ENCODE results near the gene SULF2.
A peak's percentile ranks its signal among the peaks of the same experiment; 100 is the strongest.

Gene SULF2

GRCh38 chr20:47642118-47642517, 143.2 kb downstream of the SULF2 start:
- DNase-seq = no peak

DNA sequence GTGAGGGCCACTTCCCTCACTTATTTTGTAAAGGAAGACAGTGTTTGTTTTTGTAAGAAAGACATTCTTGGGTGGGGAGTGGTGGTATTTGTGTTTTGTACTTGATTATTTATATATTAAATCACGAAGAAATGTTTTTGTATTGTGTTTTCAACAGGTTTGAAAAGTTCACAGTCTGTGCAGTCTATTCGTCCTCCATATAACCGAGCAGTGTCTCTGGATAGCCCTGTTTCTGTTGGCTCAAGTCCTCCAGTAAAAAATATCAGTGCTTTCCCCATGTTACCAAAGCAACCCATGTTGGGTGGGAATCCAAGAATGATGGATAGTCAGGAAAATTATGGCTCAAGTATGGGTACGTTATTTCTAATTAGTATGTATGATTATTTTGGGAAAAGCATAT, 146.4 kb downstream of the SULF2 start:
- DNase-seq = no peak

DNA sequence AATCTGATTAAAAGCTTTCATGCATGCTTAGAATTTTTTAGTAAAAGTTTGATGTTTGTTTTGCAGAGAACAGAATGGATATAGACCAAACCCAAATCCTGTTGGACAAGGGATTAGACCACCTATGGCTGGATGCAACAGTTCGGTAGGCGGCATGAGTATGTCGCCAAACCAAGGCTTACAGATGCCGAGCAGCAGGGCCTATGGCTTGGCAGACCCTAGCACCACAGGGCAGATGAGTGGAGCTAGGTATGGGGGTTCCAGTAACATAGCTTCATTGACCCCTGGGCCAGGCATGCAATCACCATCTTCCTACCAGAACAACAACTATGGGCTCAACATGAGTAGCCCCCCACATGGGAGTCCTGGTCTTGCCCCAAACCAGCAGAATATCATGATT, 150.0 kb downstream of the SULF2 start:
- DNase-seq = no peak

- DNase-seq = no peak
Measured at GRCh38 chr20:47631078-47631477, 154.2 kb downstream of the SULF2 start.

GRCh38 chr20:47629907-47630306, 155.4 kb downstream of the SULF2 start:
- no peak for DNase-seq

DNA sequence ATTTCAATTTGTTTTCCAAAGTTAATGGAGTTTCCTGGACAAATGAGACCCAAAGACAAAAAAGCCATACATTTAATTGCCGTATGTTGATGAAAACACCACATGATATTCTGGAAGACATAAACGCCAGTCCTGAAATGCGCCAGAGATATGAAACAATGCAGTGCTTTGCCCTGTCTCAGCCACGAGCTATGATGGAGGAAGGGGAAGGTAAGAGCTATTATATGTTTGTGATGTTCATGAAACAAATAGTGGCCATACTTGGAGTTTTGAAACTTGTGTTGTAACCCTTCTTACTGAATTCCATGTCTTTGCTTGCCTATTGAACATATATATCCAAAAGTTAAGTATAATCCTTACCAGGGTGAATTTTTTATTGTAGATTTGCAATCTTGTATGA, 157.7 kb downstream of the SULF2 start:
- no peak for DNase-seq

DNA sequence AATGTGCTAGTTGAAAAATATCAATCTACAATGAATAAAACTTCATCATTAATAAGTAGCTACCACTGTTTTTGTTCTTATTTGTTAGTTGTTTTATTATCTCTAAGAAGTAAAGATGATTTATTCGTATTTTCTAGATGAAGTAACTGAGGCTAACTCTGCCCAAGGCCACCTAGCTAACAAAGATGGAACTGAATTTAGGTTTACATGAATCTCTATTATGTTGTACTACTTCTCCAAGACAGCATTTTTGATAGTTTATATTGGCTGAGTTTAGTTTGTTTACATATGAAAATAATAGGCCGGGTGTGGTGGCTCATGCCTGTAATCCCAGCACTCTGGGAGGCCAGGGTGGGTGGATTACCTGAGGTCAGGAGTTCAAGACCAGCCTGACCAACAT, 162.1 kb downstream of the SULF2 start:
- no peak for DNase-seq

- no peak for DNase-seq
Measured at GRCh38 chr20:47622118-47622665, 163.1 kb downstream of the SULF2 start.

GRCh38 chr20:47620808-47621805, 164.2 kb downstream of the SULF2 start:
- peak in 1 of 14 donors; percentile 0 for DNase-seq

- DNase-seq = no peak
Measured at GRCh38 chr20:47618479-47618878, 166.8 kb downstream of the SULF2 start.

- no peak for DNase-seq
Measured at GRCh38 chr20:47614703-47615309, 170.5 kb downstream of the SULF2 start.

DNA sequence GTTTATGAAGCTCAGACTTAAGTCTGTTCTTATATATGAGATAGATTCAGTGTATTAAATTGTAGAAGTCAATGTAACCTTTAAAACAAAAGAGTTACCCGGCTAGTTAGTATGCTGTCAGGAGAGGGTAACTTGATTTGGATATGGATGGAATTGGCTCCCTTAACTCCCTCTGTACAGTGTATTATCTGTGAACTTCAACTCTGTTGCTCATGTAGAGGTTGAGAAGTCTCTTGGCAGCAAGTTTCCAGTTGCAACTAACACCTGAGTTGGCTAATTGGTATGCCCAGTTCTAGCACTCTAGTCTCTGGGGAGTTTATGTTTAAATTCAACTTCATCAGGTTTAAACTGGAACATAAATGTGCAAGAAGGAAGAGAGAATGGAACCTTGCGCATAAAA, 172.6 kb downstream of the SULF2 start:
- no peak for DNase-seq

DNA sequence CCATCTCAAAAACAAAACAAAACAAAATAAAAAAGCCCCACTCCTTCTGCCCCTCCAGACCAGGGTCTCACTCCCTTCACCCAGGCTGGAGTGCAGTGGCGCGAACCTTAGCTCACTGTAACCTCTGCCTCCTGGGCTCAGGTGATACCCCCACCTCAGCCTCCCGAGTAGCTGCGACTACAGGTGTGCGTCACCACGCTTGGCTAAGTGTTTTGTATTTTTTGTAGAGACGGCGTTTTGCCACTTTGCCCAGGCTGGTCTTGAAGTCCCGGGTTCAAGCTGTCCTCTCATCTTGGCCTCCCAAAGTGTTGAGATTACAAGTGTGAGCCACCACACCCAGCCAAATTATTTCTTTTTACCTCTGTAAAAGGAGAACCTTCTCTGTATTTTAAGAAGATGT, 173.5 kb downstream of the SULF2 start:
- no peak for DNase-seq

DNA sequence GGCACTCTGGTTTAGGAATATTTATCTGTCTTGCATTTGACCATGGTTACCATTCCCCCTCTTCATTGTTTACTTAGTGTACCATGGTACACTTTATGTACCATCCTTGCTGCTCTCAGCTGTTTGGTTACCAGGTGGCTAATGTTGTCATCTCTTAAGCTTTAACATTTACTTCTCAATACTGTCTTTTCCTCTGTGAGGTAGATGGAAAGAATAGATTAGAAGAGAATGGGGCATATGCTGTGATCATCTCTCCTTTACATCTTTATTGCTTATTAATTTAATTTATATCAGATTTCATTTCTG, 174.4 kb downstream of the SULF2 start:
- no peak for DNase-seq

- DNase-seq = no peak
Measured at GRCh38 chr20:47610247-47610944, 174.9 kb downstream of the SULF2 start.

GRCh38 chr20:47609001-47609400, 176.3 kb downstream of the SULF2 start:
- no peak for DNase-seq

Data from C1 segment of cervical spinal cord (tissue), 14 donors.